NCI-H524 treated with DMSO at 0.1 percent for 48 hours (cell line): ENCODE data around the gene REV3L.
A peak's percentile ranks its signal among the peaks of the same experiment; 100 is the strongest.
"Not testable (repeated sequence)": the region's sequence is repeated elsewhere in the genome, so short reads cannot be mapped to it uniquely, and the experiment has no call there.

Experiments
- DNase-seq: peaks from one replicate; lab custom pipeline; 2025; lab: John Stamatoyannopoulos, UW

Gene REV3L

GRCh38 chr6:111492499-111492898 lies 9.5 kb upstream of the REV3L start:
- DNase-seq, result no peak

GRCh38 chr6:111490067-111490466 lies 7.0 kb upstream of the REV3L start:
- DNase-seq, result no peak

- DNase-seq, result no peak
These were observed 4.6 kb upstream of the REV3L start for GRCh38 chr6:111487661-111488060.

GRCh38 chr6:111486921-111487320 lies 3.9 kb upstream of the REV3L start:
- DNase-seq, result no peak

- no peak for DNase-seq
These were observed 3.5 kb upstream of the REV3L start for GRCh38 chr6:111486475-111486874.

- no peak for DNase-seq
These were observed 2.3 kb upstream of the REV3L start for GRCh38 chr6:111485342-111485741.

- DNase-seq, result no peak
These were observed 1.6 kb upstream of the REV3L start for GRCh38 chr6:111484633-111484930.

GRCh38 chr6:111483736-111484632 lies 966 bp upstream of the REV3L start:
- peak; percentile 70 for DNase-seq

- peak; percentile 31 for DNase-seq
These were observed 645 bp downstream of the REV3L start for GRCh38 chr6:111482188-111482958.

GRCh38 chr6:111481836-111482187 lies 1.2 kb downstream of the REV3L start:
- no peak for DNase-seq

GRCh38 chr6:111480988-111481822 lies 1.8 kb downstream of the REV3L start:
- no peak for DNase-seq

- DNase-seq, result peak; percentile 25
These were observed 4.3 kb downstream of the REV3L start for GRCh38 chr6:111478749-111479148.

GRCh38 chr6:111478064-111478476 lies 4.9 kb downstream of the REV3L start:
- DNase-seq, result no peak

- no peak for DNase-seq
These were observed 5.5 kb downstream of the REV3L start for GRCh38 chr6:111477481-111477938.

GRCh38 chr6:111476061-111476460 lies 7.0 kb downstream of the REV3L start:
- DNase-seq, result not testable (repeated sequence)

- no peak for DNase-seq
These were observed 8.2 kb downstream of the REV3L start for GRCh38 chr6:111474771-111475170.

- no peak for DNase-seq
These were observed 8.9 kb downstream of the REV3L start for GRCh38 chr6:111474106-111474505.

GRCh38 chr6:111472933-111473435 lies 10.0 kb downstream of the REV3L start:
- no peak for DNase-seq

GRCh38 chr6:111471958-111472357 lies 11.1 kb downstream of the REV3L start:
- no peak for DNase-seq

GRCh38 chr6:111471533-111471932 lies 11.5 kb downstream of the REV3L start:
- no peak for DNase-seq

GRCh38 chr6:111470991-111471390 lies 12.0 kb downstream of the REV3L start:
- no peak for DNase-seq

- no peak for DNase-seq
These were observed 13.5 kb downstream of the REV3L start for GRCh38 chr6:111469543-111469942.
